ENCODE measurements around the gene RGPD3. TPM values are rescaled to one million over a fixed set of nuclear protein-coding genes. Genes with fewer than 3 reads are reported as not detected.
"Not testable (repeated sequence)": the region's sequence is repeated elsewhere in the genome, so short reads cannot be mapped to it uniquely, and the experiment has no call there.

RGPD3 gene
- total and polyA plus RNA-seq, 2 experiments from 2014 or later = 0.08 to 0.28 TPM

DNA sequence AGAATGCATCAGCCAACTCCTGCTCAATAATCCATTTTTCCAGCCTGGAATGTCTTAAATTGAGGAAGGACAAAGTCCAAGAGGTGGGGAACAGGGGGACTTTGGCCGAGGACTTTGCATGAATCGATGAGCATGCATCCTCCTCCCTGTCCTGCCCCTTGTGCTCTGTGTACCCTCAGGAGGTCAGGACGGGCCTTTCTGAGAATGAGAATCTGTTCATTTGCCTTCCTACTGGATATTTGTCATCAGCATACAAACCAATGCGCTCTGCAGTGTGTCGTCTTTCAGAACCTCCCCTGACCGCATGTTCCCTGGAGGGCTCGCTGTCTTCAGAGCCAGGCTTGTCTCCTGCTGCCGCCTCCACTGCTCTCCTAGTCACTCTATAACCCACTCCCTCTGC lies 83.7 kb downstream of the RGPD3 start:
- not testable (repeated sequence) for H3K9me2 ChIP-seq (ENCODE audit: insufficient read depth); H3K4me1 ChIP-seq (ENCODE audit: insufficient read depth); ATAC-seq; H3K4me3 Mint-ChIP-seq; H3F3A ChIP-seq (replicated peaks; ENCODE audit: low read depth); H3K36me3 ChIP-seq (ENCODE audit: insufficient read depth); H3K4me2 ChIP-seq; H3K27ac ChIP-seq (ENCODE audit: low read depth); H3K36me3 Mint-ChIP-seq (ENCODE audit: low read depth); DNase-seq (ENCODE audit: low spot score); H3K27me3 Mint-ChIP-seq (ENCODE audit: insufficient read depth, low read depth, poor library complexity); H4K20me1 ChIP-seq (replicated peaks; ENCODE audit: insufficient read depth); H2AFZ ChIP-seq; H3K79me2 ChIP-seq (replicated peaks; ENCODE audit: insufficient read depth); H3K27ac Mint-ChIP-seq; H3K27me3 ChIP-seq (ENCODE audit: insufficient read depth); H3K9me3 Mint-ChIP-seq; H3K4me3 ChIP-seq
- H3K4me1 Mint-ChIP-seq = peaks cover 22% of the 10 kb centered on the region

DNA sequence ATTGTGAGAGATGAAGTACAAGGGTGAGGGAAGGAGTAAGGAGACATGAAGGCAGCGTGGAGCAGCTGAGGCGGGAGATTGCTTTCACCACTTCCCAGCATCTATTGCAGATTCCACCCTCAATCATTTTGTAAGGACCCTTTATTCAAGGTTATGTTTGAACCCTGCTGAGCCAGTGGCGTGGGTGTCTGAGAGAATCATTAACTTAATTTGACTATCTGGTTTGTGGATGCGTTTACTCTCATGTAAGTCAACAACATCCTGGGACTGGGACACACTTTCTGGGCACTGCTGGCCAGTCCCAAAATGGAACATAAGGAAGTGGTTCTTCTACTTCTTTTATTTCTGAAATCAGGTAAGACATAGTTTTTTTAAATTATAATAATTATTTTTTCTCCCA lies 86.3 kb downstream of the RGPD3 start:
- H3K4me3 Mint-ChIP-seq; H3K36me3 Mint-ChIP-seq (ENCODE audit: low read depth): not testable (repeated sequence)

DNA sequence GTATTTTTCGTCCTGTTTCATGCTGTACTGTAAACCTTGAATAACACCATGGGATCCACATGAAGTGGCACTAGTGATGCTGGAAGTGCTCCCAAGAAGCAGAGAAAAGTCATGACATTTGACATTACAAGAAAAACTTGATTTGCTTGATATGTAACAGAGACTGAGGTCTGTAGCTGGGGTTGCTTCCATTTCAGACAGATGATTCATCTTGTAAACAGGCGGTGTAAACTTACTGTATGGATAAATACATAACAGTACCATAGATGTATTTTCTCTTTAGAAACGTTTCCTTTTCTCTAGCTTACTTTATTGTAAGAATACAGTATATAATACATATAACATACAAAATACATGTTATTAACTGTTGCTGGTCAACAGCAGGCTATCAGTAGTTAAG lies 88.6 kb downstream of the RGPD3 start:
- not testable (repeated sequence) for DNase-seq (ENCODE audit: low spot score); H3K4me3 ChIP-seq; H3K9me2 ChIP-seq (ENCODE audit: insufficient read depth); H3K27me3 Mint-ChIP-seq (ENCODE audit: insufficient read depth, low read depth, poor library complexity); H3K27me3 ChIP-seq (ENCODE audit: insufficient read depth); H3F3A ChIP-seq (replicated peaks; ENCODE audit: low read depth); H2AFZ ChIP-seq; H3K4me3 Mint-ChIP-seq; H3K4me2 ChIP-seq; H3K36me3 Mint-ChIP-seq (ENCODE audit: low read depth); ATAC-seq; H4K20me1 ChIP-seq (replicated peaks; ENCODE audit: insufficient read depth); H3K27ac Mint-ChIP-seq; H3K79me2 ChIP-seq (replicated peaks; ENCODE audit: insufficient read depth); H3K36me3 ChIP-seq (ENCODE audit: insufficient read depth); H3K9me3 Mint-ChIP-seq; H3K4me1 ChIP-seq (ENCODE audit: insufficient read depth); H3K27ac ChIP-seq (ENCODE audit: low read depth)
- peaks cover 20% of the 10 kb centered on the region for H3K4me1 Mint-ChIP-seq

More for the DNA sequence above, 86.3 kb downstream of the RGPD3 start:
- not testable (repeated sequence) for H3K4me1 ChIP-seq (ENCODE audit: insufficient read depth); H3K36me3 ChIP-seq (ENCODE audit: insufficient read depth); DNase-seq (ENCODE audit: low spot score); H3K4me2 ChIP-seq; H3K4me3 ChIP-seq; H3K27ac Mint-ChIP-seq; H3K27me3 Mint-ChIP-seq (ENCODE audit: insufficient read depth, low read depth, poor library complexity); H3K27ac ChIP-seq (ENCODE audit: low read depth); H3K9me3 Mint-ChIP-seq; H4K20me1 ChIP-seq (replicated peaks; ENCODE audit: insufficient read depth); H3K79me2 ChIP-seq (replicated peaks; ENCODE audit: insufficient read depth); ATAC-seq; H3F3A ChIP-seq (replicated peaks; ENCODE audit: low read depth); H3K9me2 ChIP-seq (ENCODE audit: insufficient read depth); H2AFZ ChIP-seq; H3K27me3 ChIP-seq (ENCODE audit: insufficient read depth)
- H3K4me1 Mint-ChIP-seq = peaks cover 22% of the 10 kb centered on the region

DNA sequence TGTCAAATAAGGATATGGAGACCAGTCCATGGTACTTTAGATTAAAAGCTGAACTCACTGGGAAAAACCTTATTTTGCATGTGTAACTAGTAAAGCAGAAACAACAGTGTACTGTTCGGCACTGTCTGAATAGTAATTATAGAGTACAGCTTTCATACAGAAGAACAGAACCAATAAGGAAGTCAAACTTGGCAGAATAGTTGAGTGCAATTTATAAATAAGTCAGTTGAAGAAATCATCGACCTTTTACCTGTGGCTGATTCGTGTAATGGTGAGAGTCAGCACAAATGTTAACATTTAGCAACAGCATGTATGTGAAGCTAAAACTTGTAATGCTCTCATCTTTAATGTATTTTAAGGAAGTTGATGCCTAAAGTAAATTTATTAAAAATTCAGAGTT lies 99.0 kb downstream of the RGPD3 start:
- not testable (repeated sequence) for H2AFZ ChIP-seq; ATAC-seq; H3K9me2 ChIP-seq (ENCODE audit: insufficient read depth); H3K27me3 Mint-ChIP-seq (ENCODE audit: insufficient read depth, low read depth, poor library complexity); H3K27ac ChIP-seq (ENCODE audit: low read depth); H3K9me3 Mint-ChIP-seq; H3K4me1 Mint-ChIP-seq; H3K27me3 ChIP-seq (ENCODE audit: insufficient read depth); H4K20me1 ChIP-seq (replicated peaks; ENCODE audit: insufficient read depth); H3K27ac Mint-ChIP-seq; H3F3A ChIP-seq (replicated peaks; ENCODE audit: low read depth); DNase-seq (ENCODE audit: low spot score); H3K36me3 Mint-ChIP-seq (ENCODE audit: low read depth); H3K4me2 ChIP-seq; H3K36me3 ChIP-seq (ENCODE audit: insufficient read depth); H3K79me2 ChIP-seq (replicated peaks; ENCODE audit: insufficient read depth); H3K4me3 Mint-ChIP-seq; H3K4me3 ChIP-seq; H3K4me1 ChIP-seq (ENCODE audit: insufficient read depth)
